Left ventricle myocardium inferior (tissue), 1 donor: Measurements from ENCODE around the gene PLEKHG5. TPM values are rescaled to one million over a fixed set of nuclear protein-coding genes. Genes with fewer than 3 reads are reported as not detected.

ENCODE experiments used
- DNase-seq: peaks from one replicate; pipeline ENCODE4 v3.0.0-alpha.2; 2020
- H3K27ac ChIP-seq: fragments of 200-600 bp; replicated peaks from 2 replicates; pipeline ENCODE4 v1.8.0; 2021
- H3K27me3 ChIP-seq: fragments of 200-600 bp; 2 replicates; pipeline ENCODE4 v1.8.0; 2021; ENCODE audit warnings: low read depth
- H3K36me3 ChIP-seq: fragments of 200-600 bp; 2 replicates; pipeline ENCODE4 v1.8.0; 2021
- H3K4me1 ChIP-seq: fragments of 200-600 bp; 2 replicates; pipeline ENCODE4 v1.8.0; 2021
- H3K4me3 ChIP-seq: fragments of 200-600 bp; 2 replicates; pipeline ENCODE4 v1.8.0; 2021; ENCODE audit warnings: mild to moderate bottlenecking, moderate library complexity
- H3K9me3 ChIP-seq: fragments of 200-600 bp; replicated peaks from 2 replicates; pipeline ENCODE4 v1.8.0; 2021
- intact Hi-C: fragments of 100-400 bp; cut with micrococcal nuclease; formaldehyde crosslinking; loops from one replicate; pipeline ENCODE4 v1.11.0; 2022
- total RNA-seq: library from RNA; stranded (reverse); fragmentation: NEBNext Ultra II Directional; extraction: Animal tissue kit (Norgen Biotek cat#: 25700); gene quantifications from one replicate; pipeline ENCODE4 v1.2.1, GENCODE V29; 2021
- TF ChIP-seq, protein P1 (sequence below): fragments of 200-600 bp; IDR thresholded peaks from 2 replicates; pipeline ENCODE4 v1.8.0; 2021; ENCODE audit warnings: antibody characterized with exemption, mild to moderate bottlenecking, borderline replicate concordance
- donor health status: DM: no; HTN: yes; CAD: no; lungs with severe emphysema.

The PLEKHG5 gene
- total RNA-seq, 1 donor from 2014 or later: 16.2 TPM

DNA sequence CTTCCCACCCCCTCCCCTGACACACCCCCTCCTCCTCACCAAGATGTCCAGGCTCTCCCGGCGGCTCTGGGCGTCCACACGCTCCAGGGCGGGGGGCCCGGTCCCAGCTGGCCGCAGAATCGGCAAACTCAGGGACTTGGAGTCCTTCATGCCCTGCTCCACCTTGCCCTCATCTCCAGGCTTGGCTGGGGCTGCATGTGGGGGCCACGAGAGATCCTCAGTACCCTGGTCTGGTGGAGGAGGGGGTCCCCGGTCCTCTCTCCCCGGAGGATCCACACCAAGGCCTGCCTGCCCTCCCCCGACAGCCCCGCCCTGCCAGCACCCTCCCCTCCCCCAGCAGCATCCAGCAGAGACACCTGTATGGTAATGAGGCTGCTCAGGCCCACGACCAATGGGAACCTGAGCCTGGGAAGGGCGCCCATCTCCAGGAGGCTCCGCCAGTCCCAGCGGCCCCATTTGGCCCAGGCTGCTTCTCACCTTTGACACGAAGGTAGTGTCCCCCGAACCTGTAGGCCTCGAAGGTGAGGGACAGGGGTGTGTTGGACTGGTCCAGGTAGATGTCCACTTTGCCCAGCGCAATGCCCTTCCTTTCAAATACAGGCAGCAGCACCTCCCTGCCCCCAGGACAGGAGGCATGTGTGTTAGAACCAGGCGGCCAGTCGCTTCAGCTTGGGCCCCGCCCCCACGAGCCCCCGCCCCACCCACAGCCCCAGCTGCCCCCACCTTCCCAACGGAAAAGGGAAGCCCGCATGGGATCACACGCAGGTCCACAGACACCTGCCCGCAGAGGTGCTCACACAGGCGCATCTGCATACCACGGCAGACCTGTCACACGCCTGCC, 17.3 kb downstream of the PLEKHG5 start:
- Histone ChIP-seq H3K27ac (no peak overlapping the region), H3K27me3 (no peaks in the 10 kb centered on the region), H3K36me3 (peaks cover 69% of the 10 kb centered on the region), H3K4me3 (no peak overlapping the region), H3K4me1 (peaks cover 10% of the 10 kb centered on the region), H3K9me3 (no peaks in the 10 kb centered on the region)
- TF ChIP-seq, protein P1, sequence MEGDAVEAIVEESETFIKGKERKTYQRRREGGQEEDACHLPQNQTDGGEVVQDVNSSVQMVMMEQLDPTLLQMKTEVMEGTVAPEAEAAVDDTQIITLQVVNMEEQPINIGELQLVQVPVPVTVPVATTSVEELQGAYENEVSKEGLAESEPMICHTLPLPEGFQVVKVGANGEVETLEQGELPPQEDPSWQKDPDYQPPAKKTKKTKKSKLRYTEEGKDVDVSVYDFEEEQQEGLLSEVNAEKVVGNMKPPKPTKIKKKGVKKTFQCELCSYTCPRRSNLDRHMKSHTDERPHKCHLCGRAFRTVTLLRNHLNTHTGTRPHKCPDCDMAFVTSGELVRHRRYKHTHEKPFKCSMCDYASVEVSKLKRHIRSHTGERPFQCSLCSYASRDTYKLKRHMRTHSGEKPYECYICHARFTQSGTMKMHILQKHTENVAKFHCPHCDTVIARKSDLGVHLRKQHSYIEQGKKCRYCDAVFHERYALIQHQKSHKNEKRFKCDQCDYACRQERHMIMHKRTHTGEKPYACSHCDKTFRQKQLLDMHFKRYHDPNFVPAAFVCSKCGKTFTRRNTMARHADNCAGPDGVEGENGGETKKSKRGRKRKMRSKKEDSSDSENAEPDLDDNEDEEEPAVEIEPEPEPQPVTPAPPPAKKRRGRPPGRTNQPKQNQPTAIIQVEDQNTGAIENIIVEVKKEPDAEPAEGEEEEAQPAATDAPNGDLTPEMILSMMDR: no peak
- DNase-seq: no peak
- intact Hi-C loops: loop anchor here (10.0 kb wide), 1 partner anchor 51 kb away; no protein-coding TSS in a partner anchor

DNA sequence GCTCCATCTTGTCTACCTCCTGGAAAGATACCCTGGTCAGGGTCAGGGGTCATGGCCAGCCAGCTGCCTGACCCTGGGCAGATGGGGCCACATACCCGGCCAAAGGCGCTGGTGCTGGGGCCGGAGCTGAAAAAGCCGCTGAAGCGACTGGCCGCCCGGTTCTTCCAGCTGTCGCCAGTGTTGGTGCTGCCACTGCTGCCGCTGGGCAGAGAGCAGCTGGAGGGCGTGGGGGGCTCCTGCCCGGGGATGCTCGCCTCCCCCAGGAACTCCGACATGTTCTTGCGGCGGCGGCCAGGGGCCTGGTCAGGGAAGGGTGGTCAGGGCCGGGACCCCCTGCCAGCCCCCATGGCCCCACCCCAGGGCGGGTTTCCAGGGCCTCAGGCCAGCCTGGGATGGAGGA, 18.3 kb downstream of the PLEKHG5 start:
- H3K36me3 ChIP-seq: peaks cover 79% of the 10 kb centered on the region

DNA sequence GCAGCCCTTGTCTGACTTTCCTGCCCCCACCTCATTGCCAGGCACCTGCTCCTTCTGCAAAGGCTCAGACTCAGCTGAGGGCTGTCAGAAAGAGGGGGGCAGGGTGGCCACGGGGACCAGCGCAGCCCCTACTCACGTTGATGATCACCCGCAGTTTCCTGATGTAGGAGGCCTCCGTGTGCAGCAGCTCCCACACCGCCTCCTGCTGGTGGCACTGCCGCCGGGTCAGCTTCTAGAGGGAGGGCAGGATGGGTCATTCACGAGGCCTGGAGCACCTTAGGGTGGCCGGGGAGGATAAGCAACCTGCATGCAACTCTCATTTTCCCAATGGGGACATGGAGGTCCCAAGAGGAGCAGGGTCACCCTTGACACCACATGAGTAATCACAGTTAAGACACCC, 19.1 kb downstream of the PLEKHG5 start:
- peaks cover 83% of the 10 kb centered on the region for H3K36me3 ChIP-seq
- DNase-seq: no peak
- no peaks in the 10 kb centered on the region for H3K27me3 ChIP-seq
- H3K27ac ChIP-seq: no peak overlapping the region
- intact Hi-C loops: loop anchor here (10.0 kb wide), 1 partner anchor 52 kb away; no protein-coding TSS in a partner anchor
- H3K9me3 ChIP-seq: no peaks in the 10 kb centered on the region
- TF ChIP-seq, protein P1: peak; percentile 7
- H3K4me1 ChIP-seq: peaks cover 10% of the 10 kb centered on the region
- H3K4me3 ChIP-seq: no peak overlapping the region

More for the DNA sequence above, 18.3 kb downstream of the PLEKHG5 start:
- intact Hi-C loops: loop anchor here (10.0 kb wide), 1 partner anchor 52 kb away; no protein-coding TSS in a partner anchor
- Histone ChIP-seq H3K4me3 (no peak overlapping the region), H3K27ac (no peak overlapping the region), H3K27me3 (no peaks in the 10 kb centered on the region), H3K4me1 (peaks cover 10% of the 10 kb centered on the region), H3K9me3 (no peaks in the 10 kb centered on the region)
- DNase-seq: no peak
- TF ChIP-seq, protein P1: no peak

DNA sequence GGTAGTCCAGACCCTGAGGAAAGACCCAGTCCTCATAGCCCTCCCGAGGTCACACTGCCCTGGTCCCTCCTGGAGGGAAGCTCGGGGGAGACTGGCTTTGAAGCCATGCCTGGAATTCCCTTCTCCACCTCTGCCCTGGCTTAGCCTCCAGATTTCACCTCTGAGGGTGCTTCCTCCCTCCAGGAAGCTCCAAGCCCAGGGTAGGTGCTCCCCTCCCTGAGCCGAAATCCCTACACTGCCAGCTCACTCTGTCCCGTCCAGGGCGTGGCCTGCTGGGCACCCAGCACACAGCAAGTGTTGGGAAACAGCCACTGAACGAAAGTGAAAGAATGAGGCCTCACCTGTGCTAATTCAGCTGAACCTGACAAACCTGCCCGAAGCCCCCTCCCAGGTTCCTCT, 19.5 kb downstream of the PLEKHG5 start:
- Histone ChIP-seq H3K4me3 (no peak overlapping the region), H3K27ac (no peak overlapping the region), H3K27me3 (no peaks in the 10 kb centered on the region), H3K4me1 (peaks cover 10% of the 10 kb centered on the region), H3K36me3 (peaks cover 79% of the 10 kb centered on the region), H3K9me3 (no peaks in the 10 kb centered on the region)
- TF ChIP-seq, protein P1: no peak
- DNase-seq: no peak
- intact Hi-C loops: loop anchor here (10.0 kb wide), 1 partner anchor 53 kb away; no protein-coding TSS in a partner anchor

DNA sequence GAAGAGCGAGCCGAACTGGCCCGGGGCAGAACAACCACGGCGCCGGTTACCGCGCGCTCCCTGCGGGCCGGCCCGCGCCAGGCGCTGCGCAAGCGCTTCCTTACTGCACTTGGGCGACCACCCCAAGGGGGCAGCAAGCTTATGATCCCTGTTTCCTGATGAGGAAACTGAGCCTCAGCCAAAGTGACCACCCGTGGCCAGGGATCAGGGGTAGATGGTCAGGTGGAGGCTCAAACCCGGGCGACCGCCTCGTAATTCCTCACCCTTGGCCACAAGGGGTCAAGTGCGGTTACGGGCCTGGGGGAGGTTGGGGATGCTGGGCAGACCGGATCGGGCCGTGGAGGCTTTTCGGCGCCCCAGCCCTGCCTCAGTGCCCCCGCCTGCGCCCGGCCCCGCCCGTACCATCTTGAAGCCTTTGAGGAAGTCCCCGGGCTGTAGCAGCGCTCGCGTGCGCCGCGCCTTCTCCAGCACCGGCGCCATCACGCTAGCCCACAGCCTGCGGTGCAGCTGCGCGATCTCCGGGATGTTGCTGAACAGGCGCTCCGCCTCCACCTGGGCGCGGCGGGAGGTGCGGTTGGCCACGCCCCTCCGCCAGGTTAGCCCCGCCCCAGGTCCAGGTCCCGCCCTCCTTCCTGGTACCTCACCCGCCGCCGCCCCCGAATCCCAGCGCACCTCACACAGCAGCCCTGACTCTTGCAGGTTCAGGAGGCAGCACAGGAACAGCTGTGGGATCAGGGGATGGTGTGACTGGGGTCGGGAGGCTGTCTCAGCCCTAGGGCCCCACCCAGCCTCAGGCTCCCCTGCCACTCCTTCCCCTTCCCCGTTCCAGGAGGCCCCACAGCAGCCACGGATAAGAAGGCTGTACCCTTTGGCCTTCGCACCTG, 20.1 kb downstream of the PLEKHG5 start:
- intact Hi-C loops: loop anchor here (10.0 kb wide), 1 partner anchor 53 kb away; no protein-coding TSS in a partner anchor
- no peak for DNase-seq
- Histone ChIP-seq H3K4me1 (peaks cover 10% of the 10 kb centered on the region), H3K36me3 (peaks cover 75% of the 10 kb centered on the region), H3K27me3 (no peaks in the 10 kb centered on the region), H3K9me3 (no peaks in the 10 kb centered on the region), H3K4me3 (no peak overlapping the region), H3K27ac (no peak overlapping the region)
- TF ChIP-seq, protein P1: no peak
